A673 (cell line): ENCODE measurements around the gene CDYL.

Experiments used
- CTCF ChIP-seq: fragments of 300-800, 200-600 bp; sonication (generic); conservative IDR thresholded peaks from 2 replicates; pipeline ENCODE4 v1.5.1; 2017; ENCODE audit warnings: low read depth, mild to moderate bottlenecking, antibody characterized with exemption, low read length, moderate library complexity, mixed read lengths
- EZH2 ChIP-seq: fragments of 200-600 bp; sonication (generic); IDR thresholded peaks from 2 replicates; pipeline ENCODE4 v1.6.1; 2017; ENCODE audit warnings: borderline replicate concordance, low read depth, mild to moderate bottlenecking, mixed read lengths, antibody characterized with exemption, low read length; ENCODE audit not compliant: poor library complexity, severe bottlenecking

- TF ChIP-seq CTCF (no peak), EZH2 (no peak)
These were observed 103.6 kb downstream of the CDYL start for GRCh38 chr6:4879741-4880275.
